GM19099 (cell line): Measurements from ENCODE around the gene HS3ST1.

Source experiments
- POLR2A ChIP-seq: IDR thresholded peaks from 3 replicates; pipeline ENCODE4 v1.6.1; 2011; ENCODE audit warnings: low read depth; ENCODE audit not compliant: insufficient read length; ENCODE audit errors: extremely low read depth

HS3ST1 gene

GRCh38 chr4:11441194-11441556, 12.5 kb upstream of the HS3ST1 start:
- TF ChIP-seq POLR2A, result no peak

DNA sequence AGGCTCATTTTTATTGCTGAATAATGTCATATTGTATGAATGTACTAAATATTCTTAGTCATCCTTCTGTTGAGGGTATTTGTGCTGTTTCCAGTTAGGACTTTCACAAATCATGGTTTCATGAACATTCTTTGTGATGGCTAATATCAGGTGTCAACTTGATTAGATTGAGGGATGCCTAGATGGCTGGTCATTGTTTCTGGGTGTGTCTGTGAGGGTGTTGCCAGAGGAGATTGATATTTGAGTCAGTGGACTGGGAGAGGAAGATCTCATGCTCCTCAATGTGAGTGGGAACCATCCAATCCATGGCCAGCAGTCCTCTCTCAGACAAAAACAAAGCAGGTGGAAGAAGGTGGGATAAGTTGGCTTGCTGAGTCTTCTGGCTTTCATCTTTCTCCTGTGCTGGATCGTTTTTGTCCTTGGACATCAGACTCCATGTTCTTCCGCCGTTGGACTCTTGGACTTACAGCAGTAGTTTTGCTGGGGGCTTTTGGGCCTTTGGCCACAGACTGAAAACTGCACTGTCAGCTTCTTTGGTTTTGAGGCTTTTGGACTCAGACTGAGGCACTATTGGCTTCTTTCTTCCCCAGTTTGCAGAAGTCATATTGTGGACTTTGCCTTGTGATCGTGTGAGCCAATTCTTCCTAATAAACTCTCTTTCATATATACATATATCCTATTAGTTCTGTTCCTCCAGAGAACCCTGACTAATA, 11.9 kb upstream of the HS3ST1 start:
- TF ChIP-seq POLR2A, result no peak

DNA sequence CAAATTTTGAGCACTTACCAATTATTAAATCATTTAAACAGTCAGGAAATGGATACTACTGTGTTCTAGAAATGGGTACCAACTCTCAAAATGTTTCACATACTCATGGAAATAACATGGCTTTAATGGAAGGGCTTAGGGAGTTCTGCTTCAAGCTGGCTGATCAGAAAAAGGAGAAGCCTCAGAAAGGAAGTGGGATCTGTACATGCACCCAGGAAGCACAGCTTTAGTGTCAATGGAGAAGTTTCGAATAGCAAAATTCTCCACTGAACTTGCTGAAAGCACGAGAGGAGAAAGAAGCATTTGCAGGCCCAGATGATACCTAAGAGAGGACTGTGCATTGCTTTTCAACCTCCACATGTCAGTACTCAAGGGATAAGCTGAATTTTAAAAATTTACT, 11.1 kb upstream of the HS3ST1 start:
- TF ChIP-seq POLR2A, result no peak

GRCh38 chr4:11438647-11439046, 10.0 kb upstream of the HS3ST1 start:
- no peak for TF ChIP-seq POLR2A

DNA sequence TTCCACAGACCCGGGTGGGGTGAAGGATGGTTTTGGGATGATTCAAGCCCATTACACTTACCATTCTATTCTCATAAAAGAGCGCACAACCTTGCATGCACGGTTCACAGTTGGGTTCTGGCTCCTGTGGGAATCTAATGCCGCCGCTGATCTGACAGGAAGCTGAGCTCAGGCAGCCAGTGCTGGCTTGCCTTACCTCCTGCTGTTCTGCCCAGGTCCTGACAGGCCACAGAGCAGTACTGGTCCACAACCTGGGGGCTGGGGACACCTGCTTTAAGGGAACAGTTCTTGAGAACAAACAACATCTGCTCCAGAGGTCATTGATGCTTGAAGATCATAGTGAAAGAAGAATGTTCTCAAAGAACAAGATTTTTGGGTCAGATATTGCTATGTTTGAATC, 8.0 kb upstream of the HS3ST1 start:
- TF ChIP-seq POLR2A, result no peak

DNA sequence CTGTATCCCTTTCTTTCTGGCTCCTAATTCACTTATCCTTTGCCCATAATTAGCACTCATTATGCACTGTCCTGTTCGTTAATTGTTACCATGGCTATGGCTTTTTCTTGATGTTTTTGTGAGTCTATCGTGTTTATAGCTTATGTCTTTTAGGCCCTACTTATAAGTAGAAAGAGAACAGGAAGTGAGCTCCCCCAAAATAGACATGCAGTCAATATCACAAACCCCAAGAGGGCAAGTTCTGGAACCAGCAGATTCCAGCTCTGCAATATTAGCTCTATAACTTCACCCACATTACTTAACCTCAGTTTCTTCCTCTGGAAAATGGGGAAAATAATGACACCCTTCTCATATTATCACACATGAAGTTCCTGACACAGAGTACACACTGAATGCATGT, 7.4 kb upstream of the HS3ST1 start:
- TF ChIP-seq POLR2A, result no peak

- no peak for TF ChIP-seq POLR2A
Observed at GRCh38 chr4:11435557-11435956, 6.9 kb upstream of the HS3ST1 start.

DNA sequence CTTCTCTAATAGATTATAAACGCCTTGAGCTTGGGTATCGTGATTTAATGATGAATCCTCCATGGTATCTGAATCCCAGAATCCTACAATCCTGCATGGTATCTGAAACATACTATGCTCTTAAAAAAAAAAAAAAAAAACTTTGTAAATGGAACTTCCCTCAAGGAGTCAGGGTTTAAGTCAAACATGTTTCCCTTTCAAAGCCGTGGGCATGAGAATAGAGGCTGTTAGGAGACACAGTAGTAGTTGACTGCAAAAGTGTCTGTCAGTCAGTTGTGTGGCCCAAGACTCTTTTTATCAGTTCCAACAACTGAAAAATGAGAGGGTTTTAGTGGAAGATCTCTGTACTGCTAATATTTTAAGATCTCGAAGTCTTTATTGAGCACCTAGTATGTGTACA, 2.4 kb upstream of the HS3ST1 start:
- no peak for TF ChIP-seq POLR2A

GRCh38 chr4:11430536-11430935, 1.8 kb upstream of the HS3ST1 start:
- TF ChIP-seq POLR2A, result no peak

GRCh38 chr4:11429699-11430045, 978 bp upstream of the HS3ST1 start:
- no peak for TF ChIP-seq POLR2A

DNA sequence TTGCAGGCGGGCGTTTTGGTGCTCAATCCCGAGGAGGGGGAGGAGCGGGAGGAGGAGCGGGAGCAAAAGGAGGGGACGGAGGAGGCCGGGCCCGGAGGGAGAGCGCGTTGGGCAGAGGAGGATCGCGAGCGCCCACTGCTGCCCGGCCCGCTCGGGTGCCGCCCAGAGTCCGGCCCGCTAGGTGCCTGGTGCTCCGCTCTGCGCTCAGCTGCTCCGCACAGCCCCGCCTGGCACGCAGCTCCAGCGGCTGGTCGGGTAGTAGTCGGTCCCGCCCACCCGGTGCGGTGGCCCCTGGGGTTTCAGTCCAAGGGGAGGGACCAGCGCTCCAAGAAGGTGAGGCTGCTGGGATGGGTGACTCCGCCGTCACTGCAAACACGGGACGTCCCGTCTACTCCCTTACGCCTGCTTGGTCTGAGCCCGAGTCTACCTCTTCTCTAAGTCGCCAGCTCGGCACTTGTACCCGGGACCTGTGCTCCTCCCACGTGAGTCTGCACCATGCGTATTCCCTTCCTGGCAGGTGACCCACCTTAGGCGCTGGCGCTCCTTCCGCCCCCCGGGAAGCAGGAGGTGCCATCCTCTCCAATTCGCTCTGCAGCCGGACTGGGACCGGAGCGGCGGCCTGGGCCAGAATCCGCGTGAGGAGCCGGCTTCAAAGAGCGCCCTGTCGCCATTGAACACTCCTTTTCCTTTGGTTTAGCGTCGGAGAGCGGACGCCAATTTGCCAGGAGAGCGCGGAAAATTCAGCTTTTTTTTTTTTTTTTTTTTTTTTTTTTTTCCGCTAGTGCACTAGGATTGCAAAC, 405 bp upstream of the HS3ST1 start:
- no peak for TF ChIP-seq POLR2A

- no peak for TF ChIP-seq POLR2A
Observed at GRCh38 chr4:11427121-11427996, 1.3 kb downstream of the HS3ST1 start.

DNA sequence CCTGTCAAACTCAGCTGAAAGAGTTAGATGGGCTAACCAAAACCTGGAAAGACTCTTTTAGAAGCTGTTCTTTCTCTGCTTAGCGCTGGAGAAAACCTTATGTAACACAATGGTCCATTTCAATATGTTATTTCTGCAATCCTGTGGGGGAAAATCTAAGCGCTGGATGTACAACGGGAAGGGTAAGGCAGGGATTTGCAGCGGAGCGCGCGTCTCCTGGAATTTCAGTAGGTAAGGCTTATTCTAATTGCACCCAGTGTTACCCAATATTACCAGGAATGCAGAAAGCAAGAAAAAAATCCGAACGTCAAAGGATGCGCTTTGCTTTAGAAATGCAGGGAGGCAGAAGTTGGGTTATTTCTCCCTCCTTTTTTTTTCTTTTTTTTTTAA, 2.0 kb downstream of the HS3ST1 start:
- no peak for TF ChIP-seq POLR2A

- no peak for TF ChIP-seq POLR2A
Observed at GRCh38 chr4:11426003-11426402, 2.7 kb downstream of the HS3ST1 start.

- no peak for TF ChIP-seq POLR2A
Observed at GRCh38 chr4:11424856-11425255, 3.8 kb downstream of the HS3ST1 start.

DNA sequence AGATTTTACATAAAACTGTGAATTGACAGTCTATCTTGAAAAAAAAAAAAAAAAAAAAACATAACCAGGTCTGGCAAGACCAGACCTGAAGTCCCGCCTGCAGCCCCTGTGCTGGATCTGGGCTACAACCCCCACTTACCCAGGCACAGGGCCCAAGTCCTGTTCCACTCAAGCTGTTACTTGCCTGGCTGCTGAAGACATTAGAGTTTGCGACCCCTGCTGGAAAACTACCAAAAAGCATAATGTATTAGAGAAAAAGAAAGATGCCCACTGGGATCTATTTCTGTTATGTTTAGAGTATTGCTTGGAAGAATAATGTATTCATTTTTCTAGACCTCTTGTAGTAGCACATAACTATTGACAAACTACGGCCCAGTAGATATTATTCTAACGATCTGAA, 4.7 kb downstream of the HS3ST1 start:
- TF ChIP-seq POLR2A, result no peak
